HCT116 (cell line): ENCODE data around the gene VEGFA. TPM values are rescaled to one million over a fixed set of nuclear protein-coding genes. Genes with fewer than 3 reads are reported as not detected.

Experiments used
- ATAC-seq: fragments of 200-7000 bp; cut with Tn5 transposase; 2 replicates; pipeline ENCODE4 v1.9.1; 2020; ENCODE audit warnings: mild to moderate bottlenecking, moderate library complexity
- BruUV-seq: library from RNA; stranded (reverse); fragments of 400-500 nt; replicated peaks from 2 replicates; lab custom pipeline; 2021; lab: Mats Ljungman, UMichigan
- CTCF ChIA-PET: fragments of 300-600 bp; sonication (Branson Sonifier 250); formaldehyde crosslinking; loops from one replicate; lab custom pipeline; 2021; ENCODE audit warnings: antibody characterized with exemption; lab: Charles Lee
- POLR2A ChIA-PET: fragments of 300-600, 350-600 bp; sonication (Branson Sonifier 250); formaldehyde crosslinking; loops from one replicate; lab custom pipeline; 2021; ENCODE audit warnings: antibody characterized with exemption; lab: Charles Lee
- RAD21 ChIA-PET, 2 experiments: fragments of 300-600 bp; sonication (Branson Sonifier 250); formaldehyde crosslinking; loops; one replicate each; lab custom pipeline; 2023; ENCODE audit warnings: low total read pairs in 2 of 2; ENCODE audit not compliant: uncharacterized antibody in 2 of 2, unreplicated experiment in 2 of 2, low non-redundant PET in 1 of 2; lab: Charles Lee
- DNase-seq: peaks from one replicate; pipeline ENCODE4 v3.0.0-alpha.2; 2010; ENCODE audit warnings: low read depth, low spot score
- H2AFZ ChIP-seq: fragments of 200-600 bp; shearing (Covaris generic), sonication (generic); 2 replicates; pipeline ENCODE4 v1.6.1; 2017; ENCODE audit warnings: low read depth, mixed run types, mixed read lengths, antibody characterized with exemption, low read length; ENCODE audit not compliant: poor library complexity, severe bottlenecking
- H3K27ac ChIP-seq: 2 replicates; pipeline ENCODE4 v1.5.1; 2012; ENCODE audit warnings: low read depth, low read length
- H3K27me3 ChIP-seq: fragments of 200-600 bp; sonication (generic); 2 replicates; pipeline ENCODE4 v1.6.1; 2016; ENCODE audit warnings: mixed run types, low read length, mixed read lengths; ENCODE audit not compliant: insufficient read depth
- H3K36me3 ChIP-seq, 2 experiments: fragments of 200-500 bp in 1 of 2; fragments of 200-600 bp in 1 of 2; sonication (Bioruptor generic) in 1 of 2; sonication (generic) in 1 of 2; 2 replicates each; pipeline versions ENCODE4 v1.5.1 to v1.6.1; 2014 to 2016; ENCODE audit warnings: low read length in 2 of 2, inconsistent platforms in 1 of 2, mixed read lengths in 1 of 2, mixed run types in 1 of 2; ENCODE audit not compliant: insufficient read depth in 2 of 2, control insufficient read depth in 1 of 2
- H3K4me1 ChIP-seq, 2 experiments: fragments of 200-600 bp in 1 of 2; sonication (generic) in 1 of 2; 2 replicates each; pipeline versions ENCODE4 v1.5.1 to v1.6.1; 2012 to 2017; ENCODE audit warnings: low read length in 2 of 2, inconsistent platforms in 1 of 2, mild to moderate bottlenecking in 1 of 2, mixed read lengths in 1 of 2, mixed run types in 1 of 2, moderate library complexity in 1 of 2; ENCODE audit not compliant: insufficient read depth in 2 of 2, control insufficient read depth in 1 of 2
- H3K4me2 ChIP-seq: fragments of 200-600 bp; sonication (generic); 2 replicates; pipeline ENCODE4 v1.6.1; 2017; ENCODE audit warnings: mixed run types, low read length, mixed read lengths
- H3K4me3 ChIP-seq, 2 experiments: fragments of 200-600 bp in 1 of 2; sonication (generic) in 1 of 2; replicated peaks in 1 of 2; 2 replicates each; pipeline ENCODE4 v1.5.1; 2011 to 2016; ENCODE audit warnings: low read length in 2 of 2, control low read depth in 1 of 2, low read depth in 1 of 2, mild to moderate bottlenecking in 1 of 2, mixed read lengths in 1 of 2, mixed run types in 1 of 2
- H3K79me2 ChIP-seq: fragments of 200-600 bp; sonication (generic); 2 replicates; pipeline ENCODE4 v1.6.1; 2017; ENCODE audit warnings: mild to moderate bottlenecking, mixed run types, low read length, moderate library complexity, mixed read lengths; ENCODE audit not compliant: insufficient read depth
- H3K9ac ChIP-seq: fragments of 200-600 bp; sonication (generic); 2 replicates; pipeline ENCODE4 v1.6.1; 2016; ENCODE audit warnings: low read length, mixed read lengths
- H3K9me2 ChIP-seq: fragments of 200-600 bp; sonication (generic), shearing (Covaris generic); 2 replicates; pipeline ENCODE4 v1.6.1; 2017; ENCODE audit warnings: mixed run types, mild to moderate bottlenecking, moderate library complexity; ENCODE audit not compliant: insufficient read depth
- H3K9me3 ChIP-seq, 2 experiments: fragments of 200-500 bp in 1 of 2; fragments of 200-600 bp in 1 of 2; sonication (Bioruptor generic) in 1 of 2; sonication (generic) in 1 of 2; 2 replicates each; pipeline ENCODE4 v1.6.1; 2014 to 2017; ENCODE audit warnings: low read length in 2 of 2, mixed read lengths in 2 of 2, inconsistent platforms in 1 of 2, low read depth in 1 of 2, mild to moderate bottlenecking in 1 of 2, mixed run types in 1 of 2, moderate library complexity in 1 of 2; ENCODE audit not compliant: control insufficient read depth in 1 of 2, insufficient read depth in 1 of 2
- H4K20me1 ChIP-seq: fragments of 200-600 bp; sonication (generic), shearing (Covaris generic); 2 replicates; pipeline ENCODE4 v1.6.1; 2017; ENCODE audit warnings: mixed run types, mild to moderate bottlenecking, moderate library complexity; ENCODE audit not compliant: insufficient read depth
- ATF3 ChIP-seq: IDR thresholded peaks from 2 replicates; pipeline ENCODE4 v1.6.1; 2012
- CBX3 ChIP-seq: IDR thresholded peaks from 2 replicates; pipeline ENCODE4 v1.6.1; 2012; ENCODE audit warnings: low read depth
- CTCF ChIP-seq, 3 experiments: fragments of 200-600 bp in 1 of 3; sonication (generic) in 1 of 3; IDR thresholded peaks in 2 of 3; conservative IDR thresholded peaks in 1 of 3; 2 replicates each; pipeline ENCODE4 v1.5.1; 2012 to 2017; ENCODE audit warnings: low read depth in 2 of 3, low read length in 2 of 3, antibody characterized with exemption in 1 of 3, borderline replicate concordance in 1 of 3, control low read depth in 1 of 3, mild to moderate bottlenecking in 1 of 3, mixed read lengths in 1 of 3, mixed run types in 1 of 3, moderate library complexity in 1 of 3; ENCODE audit not compliant: insufficient read depth in 1 of 3
- EGR1 ChIP-seq: IDR thresholded peaks from 2 replicates; pipeline ENCODE4 v1.6.1; 2012; ENCODE audit warnings: low read depth
- ELF1 ChIP-seq: IDR thresholded peaks from 2 replicates; pipeline ENCODE4 v1.6.1; 2012; ENCODE audit warnings: low read depth, borderline replicate concordance
- EZH2 ChIP-seq: fragments of 200-600 bp; sonication (generic); IDR thresholded peaks from 2 replicates; pipeline ENCODE4 v1.6.1; 2017; ENCODE audit warnings: antibody characterized with exemption, mixed run types
- EZH2phosphoT487 ChIP-seq: fragments of 200-600 bp; IDR thresholded peaks from 2 replicates; pipeline ENCODE4 v1.6.1; 2018; ENCODE audit warnings: antibody characterized with exemption, borderline replicate concordance
- FOSL1 ChIP-seq: IDR thresholded peaks from 2 replicates; pipeline ENCODE4 v1.6.1; 2012; ENCODE audit warnings: low read depth
- POLR2AphosphoS5 ChIP-seq: IDR thresholded peaks from 2 replicates; pipeline ENCODE4 v1.6.1; 2011; ENCODE audit warnings: mild to moderate bottlenecking, low read depth, low read length, moderate library complexity
- RAD21 ChIP-seq: IDR thresholded peaks from 2 replicates; pipeline ENCODE4 v1.6.1; 2012; ENCODE audit warnings: low read depth, mild to moderate bottlenecking
- REST ChIP-seq: IDR thresholded peaks from 2 replicates; pipeline ENCODE4 v1.6.1; 2012; ENCODE audit warnings: low read depth
- SRF ChIP-seq: IDR thresholded peaks from 2 replicates; pipeline ENCODE4 v1.6.1; 2012; ENCODE audit warnings: low read depth
- TCF7L2 ChIP-seq: IDR thresholded peaks from 2 replicates; pipeline ENCODE4 v1.7.0; 2011; ENCODE audit warnings: borderline replicate concordance, inconsistent platforms; ENCODE audit not compliant: insufficient read depth, insufficient read length; ENCODE audit errors: extremely low read depth
- YY1 ChIP-seq: IDR thresholded peaks from 2 replicates; pipeline ENCODE4 v1.6.1; 2011; ENCODE audit warnings: low read length, low read depth, moderate library complexity, mild to moderate bottlenecking; ENCODE audit not compliant: insufficient replicate concordance; ENCODE audit errors: extremely low read depth
- ZNF274 ChIP-seq: fragments of 200-500 bp; sonication (Bioruptor generic); IDR thresholded peaks from 2 replicates; pipeline ENCODE4 v1.6.1; 2014; ENCODE audit warnings: mild to moderate bottlenecking, low read depth, low read length, inconsistent platforms
- intact Hi-C: fragments of 100-400 bp; cut with micrococcal nuclease; formaldehyde crosslinking; loops from 2 replicates; pipeline ENCODE4 v1.10.0; 2022
- total RNA-seq: library from RNA; stranded (reverse); gene quantifications from one replicate; pipeline ENCODE4 v1.2.1, GENCODE V29; 2021; ENCODE audit not compliant: unreplicated experiment

VEGFA gene
- total RNA-seq, 1 experiment from 2014 or later: 112 TPM

GRCh38 chr6:43779852-43780236 is 9.8 kb downstream of the VEGFA start (continued):
- TF ChIP-seq REST: no peak
- TF ChIP-seq YY1: no peak
- no peak for TF ChIP-seq FOSL1

- TF ChIP-seq CBX3 (no peak), ZNF274 (no peak), EZH2 (no peak), CTCF (IDR thresholded peaks at IDR 0.05 in 2 of 3, conservative IDR thresholded peaks at IDR 0.05 in 1 of 3; ENCODE audit: borderline replicate concordance in 1 of 3, insufficient read depth in 1 of 3, low read depth in 2 of 3, low read length in 2 of 3) (no peak), TCF7L2 (no peak), ATF3 (no peak), RAD21 (no peak), POLR2AphosphoS5 (no peak; the same call in 1 of the 2 replicates), EZH2phosphoT487 (no peak), EGR1 (no peak), SRF (no peak), ELF1 (no peak)
- Histone ChIP-seq H2AFZ (no peak overlapping the region), H3K4me3 (no peak overlapping the region), H3K79me2 (peaks cover 54% of the 10 kb centered on the region), H3K27me3 (no peaks in the 10 kb centered on the region), H4K20me1 (no peaks in the 10 kb centered on the region), H3K9ac (no peak overlapping the region), H3K9me2 (no peaks in the 10 kb centered on the region), H3K27ac (no peak overlapping the region), H3K4me2 (no peak overlapping the region), H3K4me1 (peaks cover 9% of the 10 kb centered on the region in 2 experiments), H3K36me3 (peaks cover 62 to 63% of the 10 kb centered on the region in 2 experiments), H3K9me3 (no peaks in the 10 kb centered on the region)
- ChIA-PET POLR2A (no interaction called here), CTCF (no interaction called here), RAD21 (no interaction called here)
- DNase-seq (no peak), ATAC-seq (no peak)
- BruUV-seq: no TSS peak
- intact Hi-C loops: no loop called here
Observed at GRCh38 chr6:43780293-43780692, 10.3 kb downstream of the VEGFA start.
